ENCODE results near the gene PCSK6. TPM values are rescaled to one million over a fixed set of nuclear protein-coding genes. Genes with fewer than 3 reads are reported as not detected.

PCSK6 gene
- total and polyA plus RNA-seq, 2 of the 8 experiments (the other 6 are each of a cell fraction or from before 2014, with no cell fraction given): 1.9 to 4.0 TPM

DNA sequence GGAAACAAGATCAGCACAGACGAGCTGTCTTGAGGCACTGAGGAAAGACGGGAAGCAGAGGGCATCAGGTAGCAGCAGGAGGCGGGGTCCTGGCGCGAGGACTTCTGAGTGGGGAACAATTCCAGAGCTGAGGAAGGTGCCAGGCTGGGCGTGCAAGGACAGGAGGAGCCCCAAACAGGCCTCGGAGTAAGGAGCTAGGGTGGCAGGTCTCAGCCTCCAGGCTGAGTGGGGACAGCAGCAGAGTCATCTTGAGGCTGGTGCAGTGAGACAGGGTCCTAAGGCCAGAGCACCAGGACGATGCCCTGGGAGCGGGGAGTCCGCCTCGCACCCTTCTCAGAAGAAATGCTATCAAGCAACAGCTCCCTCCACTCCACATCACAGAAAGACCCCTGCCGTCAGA lies 78.4 kb downstream of the PCSK6 start:
- Histone ChIP-seq H4K5ac (ENCODE audit: insufficient read length, low read depth, low read length) (no peak overlapping the region), H2AFZ (ENCODE audit: low read length) (no peak overlapping the region), H3K23ac (ENCODE audit: insufficient read length) (no peak overlapping the region), H3K18ac (ENCODE audit: extremely low read depth, low read length) (no peak overlapping the region; the same call in 1 of the 2 replicates), H3K36me3 (ENCODE audit: control insufficient read depth in 2 of 4, insufficient read depth in 4 of 4, low read length in 3 of 4) (no peaks in the 10 kb centered on the region), H4K8ac (ENCODE audit: extremely low read depth, insufficient read depth, low read length) (no peak overlapping the region), H3K4me1 (replicated peaks in 1 of 4; ENCODE audit: control insufficient read depth in 3 of 4, insufficient read depth in 4 of 4, low read length in 3 of 4) (peaks cover 0 to 11% (median 7%) of the 10 kb centered on the region in 4 experiments; a peak in 6 of 7 replicates), H3K23me2 (ENCODE audit: low read depth, low read length) (no peaks in the 10 kb centered on the region), H2BK15ac (ENCODE audit: low read length) (no peak overlapping the region), H3K9me3 (ENCODE audit: insufficient read depth in 2 of 2, low read depth in 1 of 2, low read length in 1 of 2) (no peaks in the 10 kb centered on the region), H3K14ac (ENCODE audit: insufficient read length) (no peak overlapping the region), H3K56ac (replicated peaks; ENCODE audit: insufficient read length, low read depth, low read length) (no peak overlapping the region), H2BK20ac (ENCODE audit: low read length) (no peak overlapping the region), H3K27ac (ENCODE audit: low read depth, low read length) (no peak overlapping the region), H2AK5ac (ENCODE audit: low read depth, low read length) (no peak overlapping the region), H3K4me2 (ENCODE audit: insufficient read depth in 1 of 2, low read depth in 2 of 2, low read length in 2 of 2) (no peak overlapping the region), H3K4me3 (ENCODE audit: extremely low read depth in 1 of 4, insufficient read depth in 2 of 4, low read depth in 3 of 4, low read length in 4 of 4) (no peak overlapping the region), H2BK120ac (replicated peaks; ENCODE audit: low read depth, low read length) (no peak overlapping the region), H3K27me3 (replicated peaks in 1 of 4; ENCODE audit: control insufficient read depth in 3 of 4, extremely low read depth in 1 of 4, insufficient read depth in 3 of 4, low read length in 3 of 4) (no peaks in the 10 kb centered on the region; a peak in 3 of 7 replicates), H2BK5ac (ENCODE audit: low read depth, low read length) (no peak overlapping the region), H4K20me1 (replicated peaks in 1 of 2; ENCODE audit: control insufficient read depth in 1 of 2, insufficient read depth in 2 of 2, low read length in 2 of 2) (no peaks in the 10 kb centered on the region), H2BK12ac (ENCODE audit: low read depth, low read length) (no peak overlapping the region), H3K4ac (replicated peaks; ENCODE audit: insufficient read length, low read depth, low read length) (no peak overlapping the region), H3K79me2 (ENCODE audit: control insufficient read depth in 1 of 2, insufficient read depth in 2 of 2, low read length in 2 of 2) (no peaks in the 10 kb centered on the region), H4K91ac (replicated peaks; ENCODE audit: insufficient read length, low read length) (no peak overlapping the region), H3K9ac (replicated peaks in 1 of 4; ENCODE audit: extremely low read depth in 1 of 4, low read depth in 3 of 4, low read length in 3 of 4) (no peak overlapping the region), H3K79me1 (ENCODE audit: low read depth, low read length) (no peaks in the 10 kb centered on the region)
- WGBS, 2 experiments (ENCODE audit: extremely low coverage in 1 of 2, insufficient coverage in 1 of 2, insufficient read length in 1 of 2, insufficient replicate concordance in 2 of 2, low coverage in 1 of 2, low lambda C conversion rate in 2 of 2, missing lambda C conversion rate in 1 of 2): 79% methylated on average over 12 of the region's 12 CpGs; no CpG with 5 or more reads in 1 of the 2 experiments
- DNase-seq (ENCODE audit: low read depth in 1 of 2, low spot score in 2 of 2) (peak in 1 of 2 experiments; percentile 34), FAIRE-seq (no peak)
- ChIA-PET CTCF (ENCODE audit: partially characterized antibody) (interaction anchor here (0.8 to 1.4 kb wide), 4 partner anchors 10 to 64 kb away, joined by 3 to 5 read pairs (median 3); no protein-coding TSS in a partner anchor), POLR2A (ENCODE audit: partially characterized antibody) (interaction anchor here (0.8 kb wide), 1 partner anchor 10 kb away, joined by 3 read pairs; no protein-coding TSS in a partner anchor)
- TF ChIP-seq BACH1 (IDR thresholded peaks at IDR 0.05; ENCODE audit: low read length) (no peak), NANOG (IDR thresholded peaks at IDR 0.05; ENCODE audit: insufficient read depth, low read depth, low read length, poor library complexity, severe bottlenecking) (no peak), SRF (IDR thresholded peaks at IDR 0.05; ENCODE audit: low read depth, low read length) (no peak), JUN (IDR thresholded peaks at IDR 0.05; ENCODE audit: low read depth, low read length) (no peak), EZH2 (IDR thresholded peaks at IDR 0.05; ENCODE audit: low read depth, low read length, severe bottlenecking) (no peak), POLR2AphosphoS5 (IDR thresholded peaks at IDR 0.05; ENCODE audit: low read depth, low read length) (no peak), CEBPB (IDR thresholded peaks at IDR 0.05; ENCODE audit: low read depth, low read length) (no peak), RFX5 (IDR thresholded peaks at IDR 0.05; ENCODE audit: borderline replicate concordance, low read depth, low read length) (no peak), CHD2 (IDR thresholded peaks at IDR 0.05; ENCODE audit: low read length) (no peak)

Data from H1 (cell line).